Ishikawa (cell line): ENCODE measurements around the gene S100A2.

Source experiments
- EGR1 ChIP-seq: IDR thresholded peaks from 2 replicates; pipeline ENCODE4 v1.6.1; 2012
- EP300 ChIP-seq: IDR thresholded peaks from 2 replicates; pipeline ENCODE4 v1.6.1; 2012; ENCODE audit warnings: borderline replicate concordance
- MAX ChIP-seq: IDR thresholded peaks from 2 replicates; pipeline ENCODE4 v1.6.1; 2012
- NFIC ChIP-seq: IDR thresholded peaks from 2 replicates; pipeline ENCODE4 v1.6.1; 2012
- RAD21 ChIP-seq: IDR thresholded peaks from 2 replicates; pipeline ENCODE4 v1.6.1; 2012; ENCODE audit warnings: low read depth
- TF ChIP-seq, protein P1 (sequence below): IDR thresholded peaks from 2 replicates; pipeline ENCODE4 v1.6.1; 2012; ENCODE audit warnings: low read depth, mild to moderate bottlenecking

- TF ChIP-seq EP300, result no peak
- TF ChIP-seq, protein P1, sequence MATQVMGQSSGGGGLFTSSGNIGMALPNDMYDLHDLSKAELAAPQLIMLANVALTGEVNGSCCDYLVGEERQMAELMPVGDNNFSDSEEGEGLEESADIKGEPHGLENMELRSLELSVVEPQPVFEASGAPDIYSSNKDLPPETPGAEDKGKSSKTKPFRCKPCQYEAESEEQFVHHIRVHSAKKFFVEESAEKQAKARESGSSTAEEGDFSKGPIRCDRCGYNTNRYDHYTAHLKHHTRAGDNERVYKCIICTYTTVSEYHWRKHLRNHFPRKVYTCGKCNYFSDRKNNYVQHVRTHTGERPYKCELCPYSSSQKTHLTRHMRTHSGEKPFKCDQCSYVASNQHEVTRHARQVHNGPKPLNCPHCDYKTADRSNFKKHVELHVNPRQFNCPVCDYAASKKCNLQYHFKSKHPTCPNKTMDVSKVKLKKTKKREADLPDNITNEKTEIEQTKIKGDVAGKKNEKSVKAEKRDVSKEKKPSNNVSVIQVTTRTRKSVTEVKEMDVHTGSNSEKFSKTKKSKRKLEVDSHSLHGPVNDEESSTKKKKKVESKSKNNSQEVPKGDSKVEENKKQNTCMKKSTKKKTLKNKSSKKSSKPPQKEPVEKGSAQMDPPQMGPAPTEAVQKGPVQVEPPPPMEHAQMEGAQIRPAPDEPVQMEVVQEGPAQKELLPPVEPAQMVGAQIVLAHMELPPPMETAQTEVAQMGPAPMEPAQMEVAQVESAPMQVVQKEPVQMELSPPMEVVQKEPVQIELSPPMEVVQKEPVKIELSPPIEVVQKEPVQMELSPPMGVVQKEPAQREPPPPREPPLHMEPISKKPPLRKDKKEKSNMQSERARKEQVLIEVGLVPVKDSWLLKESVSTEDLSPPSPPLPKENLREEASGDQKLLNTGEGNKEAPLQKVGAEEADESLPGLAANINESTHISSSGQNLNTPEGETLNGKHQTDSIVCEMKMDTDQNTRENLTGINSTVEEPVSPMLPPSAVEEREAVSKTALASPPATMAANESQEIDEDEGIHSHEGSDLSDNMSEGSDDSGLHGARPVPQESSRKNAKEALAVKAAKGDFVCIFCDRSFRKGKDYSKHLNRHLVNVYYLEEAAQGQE, result no peak
- no peak for TF ChIP-seq EGR1
- no peak for TF ChIP-seq MAX
- TF ChIP-seq RAD21, result no peak
- TF ChIP-seq NFIC, result no peak
These were observed 44.7 kb upstream of the S100A2 start for GRCh38 chr1:153610334-153610733.
